HCT116 (cell line): ENCODE measurements around the gene APBB2. TPM values are rescaled to one million over a fixed set of nuclear protein-coding genes. Genes with fewer than 3 reads are reported as not detected.

Source experiments
- ATAC-seq: fragments of 200-7000 bp; cut with Tn5 transposase; 2 replicates; pipeline ENCODE4 v1.9.1; 2020; ENCODE audit warnings: mild to moderate bottlenecking, moderate library complexity
- BruUV-seq: library from RNA; stranded (reverse); fragments of 400-500 nt; replicated peaks from 2 replicates; lab custom pipeline; 2021; lab: Mats Ljungman, UMichigan
- CTCF ChIA-PET: fragments of 300-600 bp; sonication (Branson Sonifier 250); formaldehyde crosslinking; loops from one replicate; lab custom pipeline; 2021; ENCODE audit warnings: antibody characterized with exemption; lab: Charles Lee
- POLR2A ChIA-PET: fragments of 300-600, 350-600 bp; sonication (Branson Sonifier 250); formaldehyde crosslinking; loops from one replicate; lab custom pipeline; 2021; ENCODE audit warnings: antibody characterized with exemption; lab: Charles Lee
- RAD21 ChIA-PET, 2 experiments: fragments of 300-600 bp; sonication (Branson Sonifier 250); formaldehyde crosslinking; loops; one replicate each; lab custom pipeline; 2023; ENCODE audit warnings: low total read pairs in 2 of 2; ENCODE audit not compliant: uncharacterized antibody in 2 of 2, unreplicated experiment in 2 of 2, low non-redundant PET in 1 of 2; lab: Charles Lee
- DNase-seq: peaks from one replicate; pipeline ENCODE4 v3.0.0-alpha.2; 2010; ENCODE audit warnings: low read depth, low spot score
- H2AFZ ChIP-seq: fragments of 200-600 bp; shearing (Covaris generic), sonication (generic); 2 replicates; pipeline ENCODE4 v1.6.1; 2017; ENCODE audit warnings: low read depth, mixed run types, mixed read lengths, antibody characterized with exemption, low read length; ENCODE audit not compliant: poor library complexity, severe bottlenecking
- H3K27ac ChIP-seq: 2 replicates; pipeline ENCODE4 v1.5.1; 2012; ENCODE audit warnings: low read depth, low read length
- H3K27me3 ChIP-seq: fragments of 200-600 bp; sonication (generic); 2 replicates; pipeline ENCODE4 v1.6.1; 2016; ENCODE audit warnings: mixed run types, low read length, mixed read lengths; ENCODE audit not compliant: insufficient read depth
- H3K36me3 ChIP-seq, 2 experiments: fragments of 200-500 bp in 1 of 2; fragments of 200-600 bp in 1 of 2; sonication (Bioruptor generic) in 1 of 2; sonication (generic) in 1 of 2; 2 replicates each; pipeline versions ENCODE4 v1.5.1 to v1.6.1; 2014 to 2016; ENCODE audit warnings: low read length in 2 of 2, inconsistent platforms in 1 of 2, mixed read lengths in 1 of 2, mixed run types in 1 of 2; ENCODE audit not compliant: insufficient read depth in 2 of 2, control insufficient read depth in 1 of 2
- H3K4me1 ChIP-seq, 2 experiments: fragments of 200-600 bp in 1 of 2; sonication (generic) in 1 of 2; 2 replicates each; pipeline versions ENCODE4 v1.5.1 to v1.6.1; 2012 to 2017; ENCODE audit warnings: low read length in 2 of 2, inconsistent platforms in 1 of 2, mild to moderate bottlenecking in 1 of 2, mixed read lengths in 1 of 2, mixed run types in 1 of 2, moderate library complexity in 1 of 2; ENCODE audit not compliant: insufficient read depth in 2 of 2, control insufficient read depth in 1 of 2
- H3K4me2 ChIP-seq: fragments of 200-600 bp; sonication (generic); 2 replicates; pipeline ENCODE4 v1.6.1; 2017; ENCODE audit warnings: mixed run types, low read length, mixed read lengths
- H3K4me3 ChIP-seq, 2 experiments: fragments of 200-600 bp in 1 of 2; sonication (generic) in 1 of 2; replicated peaks in 1 of 2; 2 replicates each; pipeline ENCODE4 v1.5.1; 2011 to 2016; ENCODE audit warnings: low read length in 2 of 2, control low read depth in 1 of 2, low read depth in 1 of 2, mild to moderate bottlenecking in 1 of 2, mixed read lengths in 1 of 2, mixed run types in 1 of 2
- H3K79me2 ChIP-seq: fragments of 200-600 bp; sonication (generic); 2 replicates; pipeline ENCODE4 v1.6.1; 2017; ENCODE audit warnings: mild to moderate bottlenecking, mixed run types, low read length, moderate library complexity, mixed read lengths; ENCODE audit not compliant: insufficient read depth
- H3K9ac ChIP-seq: fragments of 200-600 bp; sonication (generic); 2 replicates; pipeline ENCODE4 v1.6.1; 2016; ENCODE audit warnings: low read length, mixed read lengths
- H3K9me2 ChIP-seq: fragments of 200-600 bp; sonication (generic), shearing (Covaris generic); 2 replicates; pipeline ENCODE4 v1.6.1; 2017; ENCODE audit warnings: mixed run types, mild to moderate bottlenecking, moderate library complexity; ENCODE audit not compliant: insufficient read depth
- H3K9me3 ChIP-seq, 2 experiments: fragments of 200-500 bp in 1 of 2; fragments of 200-600 bp in 1 of 2; sonication (Bioruptor generic) in 1 of 2; sonication (generic) in 1 of 2; 2 replicates each; pipeline ENCODE4 v1.6.1; 2014 to 2017; ENCODE audit warnings: low read length in 2 of 2, mixed read lengths in 2 of 2, inconsistent platforms in 1 of 2, low read depth in 1 of 2, mild to moderate bottlenecking in 1 of 2, mixed run types in 1 of 2, moderate library complexity in 1 of 2; ENCODE audit not compliant: control insufficient read depth in 1 of 2, insufficient read depth in 1 of 2
- H4K20me1 ChIP-seq: fragments of 200-600 bp; sonication (generic), shearing (Covaris generic); 2 replicates; pipeline ENCODE4 v1.6.1; 2017; ENCODE audit warnings: mixed run types, mild to moderate bottlenecking, moderate library complexity; ENCODE audit not compliant: insufficient read depth
- ATF3 ChIP-seq: IDR thresholded peaks from 2 replicates; pipeline ENCODE4 v1.6.1; 2012
- EGR1 ChIP-seq: IDR thresholded peaks from 2 replicates; pipeline ENCODE4 v1.6.1; 2012; ENCODE audit warnings: low read depth
- EZH2 ChIP-seq: fragments of 200-600 bp; sonication (generic); IDR thresholded peaks from 2 replicates; pipeline ENCODE4 v1.6.1; 2017; ENCODE audit warnings: antibody characterized with exemption, mixed run types
- JUND ChIP-seq: IDR thresholded peaks from 2 replicates; pipeline ENCODE4 v1.6.1; 2012
- SIN3A ChIP-seq: IDR thresholded peaks from 2 replicates; pipeline ENCODE4 v1.6.1; 2012; ENCODE audit warnings: low read depth
- SP1 ChIP-seq: IDR thresholded peaks from 2 replicates; pipeline ENCODE4 v1.6.1; 2012; ENCODE audit warnings: low read depth
- TCF7L2 ChIP-seq: IDR thresholded peaks from 2 replicates; pipeline ENCODE4 v1.7.0; 2011; ENCODE audit warnings: borderline replicate concordance, inconsistent platforms; ENCODE audit not compliant: insufficient read depth, insufficient read length; ENCODE audit errors: extremely low read depth
- ZFX ChIP-seq: fragments of 450-650 bp; IDR thresholded peaks from 2 replicates; pipeline ENCODE4 v1.6.1; 2017
- intact Hi-C: fragments of 100-400 bp; cut with micrococcal nuclease; formaldehyde crosslinking; loops from 2 replicates; pipeline ENCODE4 v1.10.0; 2022
- total RNA-seq: library from RNA; stranded (reverse); gene quantifications from one replicate; pipeline ENCODE4 v1.2.1, GENCODE V29; 2021; ENCODE audit not compliant: unreplicated experiment

APBB2 gene
- total RNA-seq, 1 experiment from 2014 or later: 72.5 TPM

- H2AFZ ChIP-seq: no peak overlapping the region
- no peak overlapping the region for H3K4me2 ChIP-seq
- no peak for TF ChIP-seq TCF7L2
- H3K9ac ChIP-seq: no peak overlapping the region
- H3K27ac ChIP-seq: no peak overlapping the region
- H4K20me1 ChIP-seq: no peaks in the 10 kb centered on the region
- no TSS peak for BruUV-seq
- H3K4me1 ChIP-seq: no peaks in the 10 kb centered on the region
- ChIA-PET CTCF (interaction anchor here (1.5 kb wide), 1 partner anchor 10 kb away, joined by 3 read pairs; no protein-coding TSS in a partner anchor), RAD21 (no interaction called here), POLR2A (no interaction called here)
- no peaks in the 10 kb centered on the region for H3K9me2 ChIP-seq
- no peaks in the 10 kb centered on the region for H3K79me2 ChIP-seq
- intact Hi-C loops: no loop called here
- ATAC-seq: no peak
- H3K9me3 ChIP-seq: no peaks in the 10 kb centered on the region
- no peak overlapping the region for H3K4me3 ChIP-seq
- peaks cover 0 to 7% of the 10 kb centered on the region in 2 experiments; a peak in 1 of 4 replicates for H3K36me3 ChIP-seq
- H3K27me3 ChIP-seq: no peaks in the 10 kb centered on the region
- DNase-seq: no peak
Measured at GRCh38 chr4:40934676-40935075, 279.7 kb downstream of the APBB2 start.

GRCh38 chr4:40933272-40934053 lies 280.9 kb downstream of the APBB2 start:
- no peaks in the 10 kb centered on the region for H3K4me1 ChIP-seq
- ATAC-seq (no peak), DNase-seq (no peak)
- no peak overlapping the region for H2AFZ ChIP-seq
- RAD21 ChIA-PET: no interaction called here
- TF ChIP-seq ATF3 (no peak), TCF7L2 (no peak), ZFX (no peak), EZH2 (no peak), EGR1 (no peak), SIN3A (no peak), JUND (no peak), SP1 (no peak)
- H3K79me2 ChIP-seq: no peaks in the 10 kb centered on the region
- no peak overlapping the region for H3K27ac ChIP-seq
- H3K4me2 ChIP-seq: no peak overlapping the region
- peaks cover 0 to 7% of the 10 kb centered on the region in 2 experiments; a peak in 1 of 4 replicates for H3K36me3 ChIP-seq
- H3K27me3 ChIP-seq: no peaks in the 10 kb centered on the region
- no peak overlapping the region for H3K9ac ChIP-seq
- no peaks in the 10 kb centered on the region for H3K9me2 ChIP-seq
- no peaks in the 10 kb centered on the region for H4K20me1 ChIP-seq
- intact Hi-C loops: no loop called here
- H3K9me3 ChIP-seq: no peaks in the 10 kb centered on the region
- CTCF ChIA-PET: interaction anchor here (2.4 kb wide), 1 partner anchor 11 kb away, joined by 7 read pairs; no protein-coding TSS in a partner anchor
- H3K4me3 ChIP-seq: no peak overlapping the region
- no TSS peak for BruUV-seq
- POLR2A ChIA-PET: no interaction called here
